ENCODE results near the gene CALD1. TPM values are rescaled to one million over a fixed set of nuclear protein-coding genes. Genes with fewer than 3 reads are reported as not detected.

CALD1 gene
- polyA plus RNA-seq, 1 donor from 2014 or later, result 8.0 TPM

GRCh38 chr7:134771111-134771510 is 8.3 kb upstream of the CALD1 start:
- H3K79me2 ChIP-seq (replicated peaks; ENCODE audit: insufficient read depth, low read length), result no peaks in the 10 kb centered on the region
- H3K27ac ChIP-seq (ENCODE audit: low read length), result no peak overlapping the region
- TF ChIP-seq EP300 (conservative IDR thresholded peaks at IDR 0.05; ENCODE audit: poor library complexity, severe bottlenecking), result no peak
- no peak for TF ChIP-seq RAD21 (conservative IDR thresholded peaks at IDR 0.05)
- no peak for TF ChIP-seq SMC3 (conservative IDR thresholded peaks at IDR 0.05; ENCODE audit: poor library complexity)
- H3K9me2 ChIP-seq (ENCODE audit: insufficient read depth, low read length), result no peaks in the 10 kb centered on the region
- no peaks in the 10 kb centered on the region for H3F3A ChIP-seq (ENCODE audit: insufficient read depth, low read length, poor library complexity, severe bottlenecking)
- H3K4me2 ChIP-seq (ENCODE audit: low read length), result no peak overlapping the region
- no peaks in the 10 kb centered on the region for H3K27me3 ChIP-seq (ENCODE audit: insufficient read depth, low read depth, low read length)
- H2AFZ ChIP-seq (ENCODE audit: low read depth, low read length), result no peak overlapping the region
- no peaks in the 10 kb centered on the region for H3K36me3 ChIP-seq (ENCODE audit: insufficient read depth, low read length)
- no peak overlapping the region for H3K4me3 ChIP-seq (ENCODE audit: low read length)
- H4K20me1 ChIP-seq (ENCODE audit: insufficient read depth), result no peaks in the 10 kb centered on the region
- no peak overlapping the region for H3K9ac ChIP-seq (ENCODE audit: low read length)
- no peaks in the 10 kb centered on the region for H3K9me3 ChIP-seq (ENCODE audit: low read length)

GRCh38 chr7:134771889-134772288 is 7.5 kb upstream of the CALD1 start:
- H3F3A ChIP-seq (ENCODE audit: insufficient read depth, low read length, poor library complexity, severe bottlenecking), result no peaks in the 10 kb centered on the region
- no peak overlapping the region for H3K4me3 ChIP-seq (ENCODE audit: low read length)
- H3K9me2 ChIP-seq (ENCODE audit: insufficient read depth, low read length), result no peaks in the 10 kb centered on the region
- H3K9me3 ChIP-seq (ENCODE audit: low read length), result no peaks in the 10 kb centered on the region
- no peaks in the 10 kb centered on the region for H3K36me3 ChIP-seq (ENCODE audit: insufficient read depth, low read length)
- no peak overlapping the region for H2AFZ ChIP-seq (ENCODE audit: low read depth, low read length)
- H4K20me1 ChIP-seq (ENCODE audit: insufficient read depth), result no peaks in the 10 kb centered on the region
- H3K9ac ChIP-seq (ENCODE audit: low read length), result no peak overlapping the region
- H3K79me2 ChIP-seq (replicated peaks; ENCODE audit: insufficient read depth, low read length), result no peaks in the 10 kb centered on the region
- H3K4me2 ChIP-seq (ENCODE audit: low read length), result no peak overlapping the region
- no peak for TF ChIP-seq POLR2AphosphoS5 (IDR thresholded peaks at IDR 0.05)
- TF ChIP-seq TAF1 (IDR thresholded peaks at IDR 0.05; ENCODE audit: low read depth), result no peak
- TF ChIP-seq MXI1 (conservative IDR thresholded peaks at IDR 0.05; ENCODE audit: poor library complexity, severe bottlenecking), result no peak
- TF ChIP-seq CTCF (IDR thresholded peaks at IDR 0.05; ENCODE audit: poor library complexity, severe bottlenecking), result no peak
- no peak for TF ChIP-seq RAD21 (conservative IDR thresholded peaks at IDR 0.05)
- no peak for TF ChIP-seq SMC3 (conservative IDR thresholded peaks at IDR 0.05; ENCODE audit: poor library complexity)
- no peak for TF ChIP-seq EP300 (conservative IDR thresholded peaks at IDR 0.05; ENCODE audit: poor library complexity, severe bottlenecking)
- no peak for TF ChIP-seq EZH2 (IDR thresholded peaks at IDR 0.05; ENCODE audit: borderline replicate concordance, insufficient read depth, low read length, poor library complexity, severe bottlenecking)
- no peak overlapping the region for H3K27ac ChIP-seq (ENCODE audit: low read length)
- H3K27me3 ChIP-seq (ENCODE audit: insufficient read depth, low read depth, low read length), result no peaks in the 10 kb centered on the region

- Histone ChIP-seq H3K4me3 (ENCODE audit: low read length) (no peak overlapping the region), H3K9me2 (ENCODE audit: insufficient read depth, low read length) (no peaks in the 10 kb centered on the region), H3K9me3 (ENCODE audit: low read length) (no peaks in the 10 kb centered on the region), H2AFZ (ENCODE audit: low read depth, low read length) (no peak overlapping the region), H3F3A (ENCODE audit: insufficient read depth, low read length, poor library complexity, severe bottlenecking) (no peaks in the 10 kb centered on the region), H3K36me3 (ENCODE audit: insufficient read depth, low read length) (no peaks in the 10 kb centered on the region), H3K27ac (ENCODE audit: low read length) (no peak overlapping the region), H3K79me2 (replicated peaks; ENCODE audit: insufficient read depth, low read length) (no peaks in the 10 kb centered on the region), H4K20me1 (ENCODE audit: insufficient read depth) (no peaks in the 10 kb centered on the region), H3K9ac (ENCODE audit: low read length) (no peak overlapping the region), H3K27me3 (ENCODE audit: insufficient read depth, low read depth, low read length) (no peaks in the 10 kb centered on the region), H3K4me2 (ENCODE audit: low read length) (no peak overlapping the region)
- no peak for TF ChIP-seq SMC3 (conservative IDR thresholded peaks at IDR 0.05; ENCODE audit: poor library complexity)
- no peak for TF ChIP-seq CTCF (IDR thresholded peaks at IDR 0.05; ENCODE audit: poor library complexity, severe bottlenecking)
- no peak for TF ChIP-seq EP300 (conservative IDR thresholded peaks at IDR 0.05; ENCODE audit: poor library complexity, severe bottlenecking)
- no peak for TF ChIP-seq RAD21 (conservative IDR thresholded peaks at IDR 0.05)
- no peak for TF ChIP-seq POLR2AphosphoS5 (IDR thresholded peaks at IDR 0.05)
- TF ChIP-seq TAF1 (IDR thresholded peaks at IDR 0.05; ENCODE audit: low read depth), result no peak
- TF ChIP-seq MXI1 (conservative IDR thresholded peaks at IDR 0.05; ENCODE audit: poor library complexity, severe bottlenecking), result no peak
- no peak for TF ChIP-seq REST (IDR thresholded peaks at IDR 0.05; ENCODE audit: borderline replicate concordance)
- no peak for TF ChIP-seq EZH2 (IDR thresholded peaks at IDR 0.05; ENCODE audit: borderline replicate concordance, insufficient read depth, low read length, poor library complexity, severe bottlenecking)
Observed at GRCh38 chr7:134772401-134772800, 7.0 kb upstream of the CALD1 start.
